Globus pallidus (tissue), 1 donor: ENCODE data around the gene CEP131.

ENCODE experiments used
- DNase-seq: peaks from one replicate; pipeline ENCODE4 v3.0.0-alpha.2; 2015; ENCODE audit warnings: low spot score

CEP131 gene

GRCh38 chr17:81222906-81223761, at the start of gene CEP131:
Gene CEP131, minus strand, starts transcription at chr17:81222965. Its CDS starts 2,909 bp downstream, at chr17:81220056.
- peak; percentile 98 for DNase-seq

- DNase-seq = no peak
Observed at GRCh38 chr17:81271226-81271625, 48.5 kb upstream of the CEP131 start.

- no peak for DNase-seq
Observed at GRCh38 chr17:81270279-81270678, 47.5 kb upstream of the CEP131 start.

GRCh38 chr17:81267390-81268067, 44.8 kb upstream of the CEP131 start:
- DNase-seq = no peak

- no peak for DNase-seq
Observed at GRCh38 chr17:81265576-81265975, 42.8 kb upstream of the CEP131 start.

GRCh38 chr17:81264640-81265039, 41.9 kb upstream of the CEP131 start:
- DNase-seq = no peak

- DNase-seq = no peak
Observed at GRCh38 chr17:81263371-81264181, 40.8 kb upstream of the CEP131 start.

- DNase-seq = no peak
Observed at GRCh38 chr17:81261582-81262336, 39.0 kb upstream of the CEP131 start.

GRCh38 chr17:81261096-81261495, 38.3 kb upstream of the CEP131 start:
- no peak for DNase-seq

- DNase-seq = no peak
Observed at GRCh38 chr17:81260641-81261040, 37.9 kb upstream of the CEP131 start.

- DNase-seq = no peak
Observed at GRCh38 chr17:81260171-81260570, 37.4 kb upstream of the CEP131 start.

GRCh38 chr17:81259058-81259605, 36.4 kb upstream of the CEP131 start:
- DNase-seq = no peak

GRCh38 chr17:81258292-81258691, 35.5 kb upstream of the CEP131 start:
- DNase-seq = no peak

GRCh38 chr17:81257533-81257932, 34.8 kb upstream of the CEP131 start:
- DNase-seq = no peak

GRCh38 chr17:81256616-81257015, 33.9 kb upstream of the CEP131 start:
- DNase-seq = no peak

- peak; percentile 51 for DNase-seq
Observed at GRCh38 chr17:81254955-81255717, 32.4 kb upstream of the CEP131 start.

- DNase-seq = peak; percentile 33
Observed at GRCh38 chr17:81253358-81254131, 30.8 kb upstream of the CEP131 start.

GRCh38 chr17:81252987-81253329, 30.2 kb upstream of the CEP131 start:
- DNase-seq = no peak

GRCh38 chr17:81252326-81252986, 29.7 kb upstream of the CEP131 start:
- DNase-seq = no peak
